Measurements from ENCODE around the gene SEC23IP. TPM values are rescaled to one million over a fixed set of nuclear protein-coding genes. Genes with fewer than 3 reads are reported as not detected.
A peak's percentile ranks its signal among the peaks of the same experiment; 100 is the strongest.

The SEC23IP gene
- total and polyA plus RNA-seq, 2 donors (not counting 3 experiments of a cell fraction or from before 2014, with no cell fraction given): 30.9 to 83.1 TPM

- H3K4me1 ChIP-seq (ENCODE audit: control insufficient read depth, extremely low read depth, insufficient read depth, low read length): peaks cover 12% of the 10 kb centered on the region
- H3K27me3 ChIP-seq (ENCODE audit: control insufficient read depth in 2 of 2, insufficient read depth in 2 of 2, low read length in 2 of 2): no peaks in the 10 kb centered on the region
- DNase-seq (ENCODE audit: low read depth, low spot score): no peak
- dilution Hi-C loops (cut with MboI; ENCODE audit: extremely low pct_ligation_motif_present, low sequenced_read_pairs): no loop called here
- no peaks in the 10 kb centered on the region for H3K9me1 ChIP-seq (replicated peaks; ENCODE audit: control insufficient read depth, extremely low read depth, insufficient read depth, low read length)
- H3K9ac ChIP-seq (replicated peaks; ENCODE audit: extremely low read depth, insufficient read depth, low read length): no peak overlapping the region
- H3K27ac ChIP-seq (ENCODE audit: insufficient read depth, low read depth, low read length): no peak overlapping the region
- H4K20me1 ChIP-seq (replicated peaks; ENCODE audit: control insufficient read depth, extremely low read depth, insufficient read depth, low read length): peaks cover 6% of the 10 kb centered on the region
- ChIA-PET POLR2A (interaction anchor here (0.5 to 0.7 kb wide), 3 partner anchors 274 to 378 kb away, joined by 3 to 6 read pairs (median 6); no protein-coding TSS in a partner anchor), CTCF (interaction anchor here (0.7 kb wide), 1 partner anchor 424 kb away, joined by 3 read pairs; no protein-coding TSS in a partner anchor)
- H2AFZ ChIP-seq (ENCODE audit: low read depth, low read length): no peak overlapping the region
- peak overlapping the region; percentile 37 for H3K4me2 ChIP-seq (ENCODE audit: insufficient read depth, low read length)
- TF ChIP-seq EZH2 (IDR thresholded peaks at IDR 0.05; ENCODE audit: borderline replicate concordance, low read depth, low read length, severe bottlenecking): no peak
- no peak for TF ChIP-seq GATA2 (IDR thresholded peaks at IDR 0.05; ENCODE audit: insufficient read depth, insufficient read length, low read depth, low read length)
- no peak for TF ChIP-seq FOS (IDR thresholded peaks at IDR 0.05; ENCODE audit: borderline replicate concordance, insufficient read depth, low read length)
- no peak for TF ChIP-seq POLR2AphosphoS5 (IDR thresholded peaks at IDR 0.05; ENCODE audit: insufficient read depth, low read depth, low read length)
- no peak for TF ChIP-seq MYC (IDR thresholded peaks at IDR 0.05; ENCODE audit: low read depth, low read length)
- no peak for TF ChIP-seq JUN (IDR thresholded peaks at IDR 0.05; ENCODE audit: borderline replicate concordance, insufficient read depth, insufficient read length, low read depth)
- TF ChIP-seq, protein P1, sequence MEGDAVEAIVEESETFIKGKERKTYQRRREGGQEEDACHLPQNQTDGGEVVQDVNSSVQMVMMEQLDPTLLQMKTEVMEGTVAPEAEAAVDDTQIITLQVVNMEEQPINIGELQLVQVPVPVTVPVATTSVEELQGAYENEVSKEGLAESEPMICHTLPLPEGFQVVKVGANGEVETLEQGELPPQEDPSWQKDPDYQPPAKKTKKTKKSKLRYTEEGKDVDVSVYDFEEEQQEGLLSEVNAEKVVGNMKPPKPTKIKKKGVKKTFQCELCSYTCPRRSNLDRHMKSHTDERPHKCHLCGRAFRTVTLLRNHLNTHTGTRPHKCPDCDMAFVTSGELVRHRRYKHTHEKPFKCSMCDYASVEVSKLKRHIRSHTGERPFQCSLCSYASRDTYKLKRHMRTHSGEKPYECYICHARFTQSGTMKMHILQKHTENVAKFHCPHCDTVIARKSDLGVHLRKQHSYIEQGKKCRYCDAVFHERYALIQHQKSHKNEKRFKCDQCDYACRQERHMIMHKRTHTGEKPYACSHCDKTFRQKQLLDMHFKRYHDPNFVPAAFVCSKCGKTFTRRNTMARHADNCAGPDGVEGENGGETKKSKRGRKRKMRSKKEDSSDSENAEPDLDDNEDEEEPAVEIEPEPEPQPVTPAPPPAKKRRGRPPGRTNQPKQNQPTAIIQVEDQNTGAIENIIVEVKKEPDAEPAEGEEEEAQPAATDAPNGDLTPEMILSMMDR (IDR thresholded peaks at IDR 0.05; ENCODE audit: extremely low read depth in 1 of 2, insufficient read depth in 1 of 2, low read depth in 1 of 2, low read length in 2 of 2): no peak
- no peak for TF ChIP-seq MAX (IDR thresholded peaks at IDR 0.05; ENCODE audit: insufficient read depth, insufficient read length)
- TF ChIP-seq POLR2A (IDR thresholded peaks at IDR 0.05; ENCODE audit: low read depth, low read length): no peak
- peaks cover 7 to 10% of the 10 kb centered on the region in 2 experiments for H3K36me3 ChIP-seq (ENCODE audit: control insufficient read depth in 2 of 2, extremely low read depth in 1 of 2, insufficient read depth in 2 of 2, low read length in 2 of 2)
- no peak for FAIRE-seq
- H3K4me3 ChIP-seq (replicated peaks in 1 of 3; ENCODE audit: insufficient read depth in 1 of 3, low read depth in 1 of 3, low read length in 3 of 3): no peak overlapping the region
- H3K9me3 ChIP-seq (replicated peaks; ENCODE audit: control insufficient read depth, insufficient read depth, low read length): no peaks in the 10 kb centered on the region
- no TSS peak for BruUV-seq (replicated peaks)
- H3K79me2 ChIP-seq (ENCODE audit: control insufficient read depth, insufficient read depth, low read length): peaks cover 59% of the 10 kb centered on the region
- intact Hi-C loops (cut with micrococcal nuclease): no loop called here
These were observed 1.4 kb downstream of the SEC23IP start for GRCh38 chr10:119893845-119894427.

Measured in endothelial cell of umbilical vein (primary cell).